ENCODE results near the gene HDAC4. TPM values are rescaled to one million over a fixed set of nuclear protein-coding genes. Genes with fewer than 3 reads are reported as not detected.

HDAC4 gene
- total RNA-seq, 1 donor from 2014 or later, result 7.8 TPM

- no peak overlapping the region for H3K4me3 ChIP-seq (ENCODE audit: low read depth, low read length)
- no peaks in the 10 kb centered on the region for H3K27me3 ChIP-seq (ENCODE audit: control insufficient read depth, insufficient read depth, low read length)
- H3K36me3 ChIP-seq (ENCODE audit: control insufficient read depth, insufficient read depth, low read length), result no peaks in the 10 kb centered on the region
- TF ChIP-seq CTCF (IDR thresholded peaks at IDR 0.05; ENCODE audit: insufficient read depth, low read length, poor library complexity, severe bottlenecking), result no peak
- no peak for DNase-seq (ENCODE audit: low read depth)
These were observed 22.7 kb upstream of the HDAC4 start for GRCh38 chr2:239423551-239423950.

GRCh38 chr2:239421851-239422250 is 21.0 kb upstream of the HDAC4 start:
- H3K36me3 ChIP-seq (ENCODE audit: control insufficient read depth, insufficient read depth, low read length), result no peaks in the 10 kb centered on the region
- DNase-seq (ENCODE audit: low read depth), result no peak
- no peaks in the 10 kb centered on the region for H3K27me3 ChIP-seq (ENCODE audit: control insufficient read depth, insufficient read depth, low read length)
- no peak for TF ChIP-seq CTCF (IDR thresholded peaks at IDR 0.05; ENCODE audit: insufficient read depth, low read length, poor library complexity, severe bottlenecking)
- no peak overlapping the region for H3K4me3 ChIP-seq (ENCODE audit: low read depth, low read length)

- no peak for DNase-seq (ENCODE audit: low read depth)
- no peak overlapping the region for H3K4me3 ChIP-seq (ENCODE audit: low read depth, low read length)
- no peak for TF ChIP-seq CTCF (IDR thresholded peaks at IDR 0.05; ENCODE audit: insufficient read depth, low read length, poor library complexity, severe bottlenecking)
These were observed 19.3 kb upstream of the HDAC4 start for GRCh38 chr2:239420082-239420481.

GRCh38 chr2:239418918-239419317 is 18.1 kb upstream of the HDAC4 start:
- H3K36me3 ChIP-seq (ENCODE audit: control insufficient read depth, insufficient read depth, low read length), result no peaks in the 10 kb centered on the region
- no peak for TF ChIP-seq CTCF (IDR thresholded peaks at IDR 0.05; ENCODE audit: insufficient read depth, low read length, poor library complexity, severe bottlenecking)
- DNase-seq (ENCODE audit: low read depth), result no peak
- no peak overlapping the region for H3K4me3 ChIP-seq (ENCODE audit: low read depth, low read length)
- H3K27me3 ChIP-seq (ENCODE audit: control insufficient read depth, insufficient read depth, low read length), result no peaks in the 10 kb centered on the region

More at GRCh38 chr2:239420082-239420481, 19.3 kb upstream of the HDAC4 start:
- H3K36me3 ChIP-seq (ENCODE audit: control insufficient read depth, insufficient read depth, low read length), result no peaks in the 10 kb centered on the region
- H3K27me3 ChIP-seq (ENCODE audit: control insufficient read depth, insufficient read depth, low read length), result no peaks in the 10 kb centered on the region

GRCh38 chr2:239412905-239413603 is 12.2 kb upstream of the HDAC4 start:
- no peaks in the 10 kb centered on the region for H3K36me3 ChIP-seq (ENCODE audit: control insufficient read depth, insufficient read depth, low read length)
- no peak for TF ChIP-seq CTCF (IDR thresholded peaks at IDR 0.05; ENCODE audit: insufficient read depth, low read length, poor library complexity, severe bottlenecking)
- H3K4me3 ChIP-seq (ENCODE audit: low read depth, low read length), result no peak overlapping the region
- no peak for DNase-seq (ENCODE audit: low read depth)
- peaks cover 4% of the 10 kb centered on the region for H3K27me3 ChIP-seq (ENCODE audit: control insufficient read depth, insufficient read depth, low read length)

All from kidney epithelial cell (primary cell).